OCI-LY3 (cell line): Measurements from ENCODE around the gene DDX41.

Experiments used
- H2AFZ ChIP-seq: fragments of 200-600, 300-600 bp; shearing (Covaris generic); 2 replicates; pipeline ENCODE4 v1.6.0; 2014; ENCODE audit warnings: antibody characterized with exemption, low read depth, low read length
- H3K27ac ChIP-seq: fragments of 200-600, 300-600 bp; sonication (generic); 2 replicates; pipeline ENCODE4 v1.5.1; 2014; ENCODE audit warnings: mild to moderate bottlenecking, low read length, moderate library complexity, mixed read lengths
- H3K27me3 ChIP-seq: fragments of 200-600, 300-600 bp; sonication (generic); 2 replicates; pipeline ENCODE4 v1.6.1; 2014; ENCODE audit warnings: low read depth, low read length, mixed read lengths
- H3K36me3 ChIP-seq: fragments of 200-600, 300-600 bp; sonication (generic); replicated peaks from 2 replicates; pipeline ENCODE3; 2014; ENCODE audit warnings: low read depth, low read length, mixed read lengths
- H3K4me1 ChIP-seq: fragments of 300-600, 200-600 bp; sonication (generic); 2 replicates; pipeline ENCODE4 v1.6.1; 2014; ENCODE audit warnings: low read length, mixed read lengths
- H3K4me2 ChIP-seq: fragments of 200-600, 300-600 bp; sonication (generic); 2 replicates; pipeline ENCODE4 v1.6.1; 2014; ENCODE audit warnings: low read length, mixed read lengths
- H3K4me3 ChIP-seq: fragments of 300-600, 200-600 bp; sonication (generic); 2 replicates; pipeline ENCODE4 v1.5.1; 2014; ENCODE audit warnings: antibody characterized with exemption, mild to moderate bottlenecking, low read length, moderate library complexity
- H3K79me2 ChIP-seq: fragments of 300-600, 200-600 bp; shearing (Covaris generic); 2 replicates; pipeline ENCODE4 v1.6.1; 2014; ENCODE audit warnings: mild to moderate bottlenecking, low read length, mixed read lengths
- H3K9ac ChIP-seq: fragments of 300-600, 200-600 bp; shearing (Covaris generic); 2 replicates; pipeline ENCODE4 v1.6.0; 2014; ENCODE audit warnings: mild to moderate bottlenecking, low read length, moderate library complexity
- H3K9me3 ChIP-seq: fragments of 200-600, 300-600 bp; shearing (Covaris generic); 2 replicates; pipeline ENCODE4 v1.6.1; 2014; ENCODE audit warnings: low read length, mixed read lengths; ENCODE audit not compliant: insufficient read depth
- H4K20me1 ChIP-seq: fragments of 200-600, 300-600 bp; sonication (generic); 2 replicates; pipeline ENCODE4 v1.6.1; 2016; ENCODE audit warnings: low read length, mixed read lengths; ENCODE audit not compliant: insufficient read depth
- EZH2phosphoT487 ChIP-seq: fragments of 200-600 bp; shearing (Covaris generic); IDR thresholded peaks from 2 replicates; pipeline ENCODE4 v1.6.1; 2018; ENCODE audit warnings: antibody characterized with exemption, mixed run types, low read depth
- TF ChIP-seq, protein P1 (sequence below): fragments of 200-600, 300-600 bp; sonication (generic); IDR thresholded peaks from 2 replicates; pipeline ENCODE4 v1.5.1; 2014; ENCODE audit warnings: antibody characterized with exemption, low read length, low read depth

Gene DDX41

DNA sequence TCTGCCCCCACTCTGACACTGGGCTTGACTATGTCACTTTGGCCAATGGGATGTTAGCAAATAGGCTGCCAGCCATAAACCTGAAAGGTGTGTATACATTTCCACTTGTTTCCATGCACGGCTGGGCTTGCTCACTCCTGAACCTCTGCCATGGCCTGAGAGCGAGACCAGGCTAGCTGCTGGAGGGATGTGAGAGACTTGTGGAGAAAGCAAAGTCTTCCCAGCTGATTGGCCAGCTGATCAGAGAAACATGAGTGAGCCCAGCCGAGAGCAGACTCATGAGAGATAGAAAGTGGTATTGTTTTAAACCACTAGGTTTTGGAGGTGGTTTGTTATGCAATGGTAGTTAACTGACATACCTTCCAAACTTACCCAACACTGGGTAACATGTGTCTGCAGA lies 23.7 kb upstream of the DDX41 start:
- Histone ChIP-seq H2AFZ (no peak overlapping the region), H3K4me3 (no peak overlapping the region), H3K36me3 (peaks cover 32% of the 10 kb centered on the region), H4K20me1 (peaks cover 32% of the 10 kb centered on the region), H3K27me3 (no peaks in the 10 kb centered on the region), H3K4me1 (no peaks in the 10 kb centered on the region), H3K9me3 (no peaks in the 10 kb centered on the region), H3K9ac (no peak overlapping the region), H3K4me2 (no peak overlapping the region), H3K27ac (no peak overlapping the region), H3K79me2 (peaks cover 43% of the 10 kb centered on the region)
- no peak for TF ChIP-seq EZH2phosphoT487
- TF ChIP-seq, protein P1, sequence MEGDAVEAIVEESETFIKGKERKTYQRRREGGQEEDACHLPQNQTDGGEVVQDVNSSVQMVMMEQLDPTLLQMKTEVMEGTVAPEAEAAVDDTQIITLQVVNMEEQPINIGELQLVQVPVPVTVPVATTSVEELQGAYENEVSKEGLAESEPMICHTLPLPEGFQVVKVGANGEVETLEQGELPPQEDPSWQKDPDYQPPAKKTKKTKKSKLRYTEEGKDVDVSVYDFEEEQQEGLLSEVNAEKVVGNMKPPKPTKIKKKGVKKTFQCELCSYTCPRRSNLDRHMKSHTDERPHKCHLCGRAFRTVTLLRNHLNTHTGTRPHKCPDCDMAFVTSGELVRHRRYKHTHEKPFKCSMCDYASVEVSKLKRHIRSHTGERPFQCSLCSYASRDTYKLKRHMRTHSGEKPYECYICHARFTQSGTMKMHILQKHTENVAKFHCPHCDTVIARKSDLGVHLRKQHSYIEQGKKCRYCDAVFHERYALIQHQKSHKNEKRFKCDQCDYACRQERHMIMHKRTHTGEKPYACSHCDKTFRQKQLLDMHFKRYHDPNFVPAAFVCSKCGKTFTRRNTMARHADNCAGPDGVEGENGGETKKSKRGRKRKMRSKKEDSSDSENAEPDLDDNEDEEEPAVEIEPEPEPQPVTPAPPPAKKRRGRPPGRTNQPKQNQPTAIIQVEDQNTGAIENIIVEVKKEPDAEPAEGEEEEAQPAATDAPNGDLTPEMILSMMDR, result no peak

DNA sequence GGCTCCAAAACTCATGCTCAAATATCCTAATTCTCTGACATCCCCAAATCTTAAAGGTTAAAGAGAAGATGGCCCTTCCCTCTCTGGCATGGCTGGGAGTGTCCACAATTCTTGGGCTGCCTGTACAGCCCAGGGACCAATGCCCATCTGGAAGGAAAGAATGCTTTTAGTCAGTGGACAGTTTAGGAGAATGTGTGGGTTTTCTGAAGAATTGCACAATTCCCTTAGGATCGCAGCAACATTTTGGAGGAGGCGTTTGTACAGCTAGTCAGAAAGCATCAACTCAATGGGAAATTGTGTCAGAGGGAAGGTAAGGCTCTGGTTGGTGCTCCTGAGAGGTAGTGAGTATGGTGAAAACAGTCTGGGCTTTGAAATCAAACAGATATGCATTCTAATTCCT lies 22.6 kb upstream of the DDX41 start:
- TF ChIP-seq, protein P1, result no peak
- no peak for TF ChIP-seq EZH2phosphoT487
- Histone ChIP-seq H3K9me3 (no peaks in the 10 kb centered on the region), H3K36me3 (peaks cover 32% of the 10 kb centered on the region), H2AFZ (no peak overlapping the region), H3K4me2 (no peak overlapping the region), H4K20me1 (peaks cover 32% of the 10 kb centered on the region), H3K79me2 (peaks cover 42% of the 10 kb centered on the region), H3K4me1 (no peaks in the 10 kb centered on the region), H3K27ac (no peak overlapping the region), H3K9ac (no peak overlapping the region), H3K27me3 (no peaks in the 10 kb centered on the region), H3K4me3 (no peak overlapping the region)

DNA sequence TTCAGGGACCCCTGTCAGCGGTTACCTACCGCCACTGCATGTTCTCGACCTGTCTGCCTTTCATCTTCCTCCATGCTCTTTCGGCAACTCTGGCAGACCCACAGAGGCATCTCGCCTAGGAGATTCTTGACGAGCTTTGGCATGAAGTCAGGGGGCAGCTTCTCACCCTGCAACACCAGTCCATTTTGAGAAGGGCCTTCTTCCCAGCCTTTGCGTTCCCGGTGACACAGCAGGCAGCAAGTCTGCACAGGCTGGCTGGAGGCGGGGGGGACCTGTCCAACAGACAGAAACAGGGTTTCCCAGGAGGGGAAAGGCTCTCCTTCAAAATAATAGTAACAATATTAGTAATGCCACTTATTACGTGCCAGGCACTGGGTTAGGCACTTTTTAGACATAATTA lies 22.1 kb upstream of the DDX41 start:
- Histone ChIP-seq H3K9ac (no peak overlapping the region), H3K4me1 (no peaks in the 10 kb centered on the region), H4K20me1 (peaks cover 32% of the 10 kb centered on the region), H3K4me2 (no peak overlapping the region), H3K79me2 (peaks cover 38% of the 10 kb centered on the region), H3K9me3 (no peaks in the 10 kb centered on the region), H3K27ac (no peak overlapping the region), H3K27me3 (no peaks in the 10 kb centered on the region), H3K4me3 (no peak overlapping the region), H3K36me3 (peaks cover 34% of the 10 kb centered on the region), H2AFZ (no peak overlapping the region)
- TF ChIP-seq, protein P1, result no peak
- no peak for TF ChIP-seq EZH2phosphoT487

DNA sequence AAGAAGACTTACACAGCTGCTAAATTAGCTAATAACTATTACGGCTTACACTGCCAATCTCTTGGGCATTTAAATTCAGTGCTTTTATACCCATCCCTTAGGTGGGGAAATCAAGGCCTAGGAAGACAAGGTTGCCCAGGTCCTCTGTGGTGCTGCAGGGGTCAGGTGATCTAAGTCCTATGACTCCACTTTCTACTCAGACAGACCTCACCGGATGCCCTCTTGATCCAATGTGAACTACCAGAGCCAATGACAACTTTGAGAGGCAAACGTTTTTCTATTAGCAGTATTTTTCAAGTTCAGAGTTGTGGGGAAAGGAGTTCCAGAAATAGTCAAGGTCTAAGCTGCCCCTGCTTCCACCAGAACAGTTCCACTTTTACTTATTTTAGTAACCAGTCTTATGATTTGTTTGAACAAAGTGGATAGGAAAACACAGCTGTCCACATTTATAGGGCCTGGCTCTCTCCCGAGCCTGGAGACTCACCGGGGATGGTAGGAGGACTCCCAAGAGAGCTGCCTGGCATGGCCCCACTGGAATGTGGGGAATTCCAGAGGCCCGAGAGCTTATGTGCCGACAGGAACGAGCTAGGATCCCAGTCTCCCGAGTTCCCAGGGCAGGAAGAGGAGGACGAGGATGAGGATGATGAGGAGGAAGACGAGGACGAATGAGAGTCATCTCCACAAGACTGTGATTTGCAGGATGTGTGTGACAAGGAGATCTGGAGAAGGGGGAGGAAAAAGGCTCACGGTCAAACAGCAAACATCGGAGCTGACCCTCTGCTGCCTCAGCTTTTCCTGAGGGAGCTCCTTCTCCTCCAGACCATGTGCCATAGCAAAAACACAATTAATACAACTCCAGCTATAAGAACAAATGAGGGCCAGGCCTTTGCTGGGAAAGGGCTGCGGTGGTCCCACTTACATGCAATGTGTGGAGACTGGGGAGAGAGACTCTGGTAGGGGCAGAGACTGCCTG lies 20.9 kb upstream of the DDX41 start:
- H3K36me3 ChIP-seq, result peaks cover 36% of the 10 kb centered on the region
- no peak overlapping the region for H3K9ac ChIP-seq
- no peak overlapping the region for H3K4me3 ChIP-seq
- no peak overlapping the region for H2AFZ ChIP-seq
- no peak overlapping the region for H3K27ac ChIP-seq
- no peaks in the 10 kb centered on the region for H3K9me3 ChIP-seq
- no peak overlapping the region for H3K4me2 ChIP-seq
- no peaks in the 10 kb centered on the region for H3K27me3 ChIP-seq
- no peaks in the 10 kb centered on the region for H3K4me1 ChIP-seq
- TF ChIP-seq, protein P1, result no peak
- TF ChIP-seq EZH2phosphoT487, result no peak
- peaks cover 23% of the 10 kb centered on the region for H4K20me1 ChIP-seq
- peaks cover 26% of the 10 kb centered on the region for H3K79me2 ChIP-seq
